Loucy (cell line): ENCODE results near the gene APH1B.

Source experiments
- H2AFZ ChIP-seq: fragments of 200-600 bp; sonication (generic); 2 replicates; pipeline ENCODE4 v1.6.0; 2016; ENCODE audit warnings: antibody characterized with exemption, mild to moderate bottlenecking, low read length, moderate library complexity
- H3F3A ChIP-seq: fragments of 200-600 bp; 2 replicates; pipeline ENCODE4 v1.6.0; 2016; ENCODE audit warnings: antibody characterized with exemption, low read depth, mild to moderate bottlenecking
- H3K27me3 ChIP-seq: fragments of 200-600 bp; sonication (generic); 2 replicates; pipeline ENCODE4 v1.6.1; 2014; ENCODE audit warnings: low read length, mild to moderate bottlenecking; ENCODE audit not compliant: insufficient read depth, poor library complexity, severe bottlenecking
- H3K36me3 ChIP-seq: fragments of 200-600 bp; sonication (generic); 2 replicates; pipeline ENCODE4 v1.6.1; 2016; ENCODE audit warnings: low read length; ENCODE audit not compliant: insufficient read depth
- H3K4me1 ChIP-seq: fragments of 200-600 bp; sonication (generic); 2 replicates; pipeline ENCODE4 v1.5.1; 2014; ENCODE audit warnings: low read length, mild to moderate bottlenecking; ENCODE audit not compliant: insufficient read depth, poor library complexity, severe bottlenecking
- H3K4me2 ChIP-seq: fragments of 200-600 bp; sonication (generic); 2 replicates; pipeline ENCODE4 v1.6.0; 2014; ENCODE audit warnings: antibody characterized with exemption, low read length, low read depth, mild to moderate bottlenecking; ENCODE audit not compliant: poor library complexity, severe bottlenecking
- H3K4me3 ChIP-seq: fragments of 200-600 bp; sonication (generic); 2 replicates; pipeline ENCODE4 v1.5.1; 2014; ENCODE audit warnings: low read length, mild to moderate bottlenecking, mixed read lengths; ENCODE audit not compliant: poor library complexity, severe bottlenecking
- H3K79me2 ChIP-seq: fragments of 200-600 bp; sonication (generic); 2 replicates; pipeline ENCODE4 v1.6.1; 2014; ENCODE audit warnings: low read length; ENCODE audit not compliant: insufficient read depth
- H3K9ac ChIP-seq: fragments of 200-600 bp; sonication (generic); 2 replicates; pipeline ENCODE4 v1.6.0; 2014; ENCODE audit warnings: mild to moderate bottlenecking, low read depth, low read length, moderate library complexity; ENCODE audit not compliant: poor library complexity, severe bottlenecking
- H3K9me2 ChIP-seq: fragments of 200-600 bp; sonication (generic); replicated peaks from 2 replicates; pipeline ENCODE4 v1.6.1; 2016; ENCODE audit warnings: low read depth, low read length, mixed read lengths
- H3K9me3 ChIP-seq: fragments of 200-600 bp; sonication (generic); 2 replicates; pipeline ENCODE4 v1.6.1; 2014; ENCODE audit warnings: mild to moderate bottlenecking, antibody characterized with exemption, low read length, low read depth; ENCODE audit not compliant: insufficient read depth
- H4K20me1 ChIP-seq: fragments of 200-600 bp; sonication (generic); 2 replicates; pipeline ENCODE4 v1.6.0; 2014; ENCODE audit warnings: antibody characterized with exemption, low read length, mild to moderate bottlenecking; ENCODE audit not compliant: insufficient read depth, poor library complexity, severe bottlenecking
- EZH2phosphoT487 ChIP-seq: fragments of 200-600 bp; IDR thresholded peaks from 2 replicates; pipeline ENCODE4 v1.6.1; 2018; ENCODE audit warnings: antibody characterized with exemption, mild to moderate bottlenecking, moderate library complexity, borderline replicate concordance
- TF ChIP-seq, protein P1 (sequence below): fragments of 200-600 bp; sonication (generic); conservative IDR thresholded peaks from 2 replicates; pipeline ENCODE4 v1.5.1; 2014; ENCODE audit warnings: mild to moderate bottlenecking, antibody characterized with exemption, low read length

Gene APH1B

DNA sequence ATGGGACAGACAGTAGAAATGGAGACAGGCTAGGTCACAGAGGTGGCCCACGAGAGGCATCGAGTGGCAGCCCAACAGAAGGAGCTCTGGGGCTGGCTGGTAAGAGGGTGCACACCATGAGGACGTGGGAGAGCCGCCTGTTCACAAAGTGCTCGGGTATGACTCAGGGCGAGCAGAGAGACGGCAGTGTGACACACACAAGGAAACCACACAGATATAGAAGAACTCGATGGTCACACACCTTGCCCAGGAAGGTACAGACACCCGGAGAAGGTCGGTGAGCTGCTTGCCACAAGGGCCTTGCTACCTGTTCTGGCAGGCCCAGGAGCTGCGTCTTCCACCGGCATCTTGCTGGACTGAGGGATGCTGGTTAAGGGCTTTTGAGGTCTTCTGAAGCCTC, 54.1 kb downstream of the APH1B start:
- Histone ChIP-seq H2AFZ (no peak overlapping the region), H3K4me1 (peaks cover 5% of the 10 kb centered on the region), H3K4me3 (no peak overlapping the region), H4K20me1 (no peaks in the 10 kb centered on the region), H3K4me2 (no peak overlapping the region), H3K27me3 (no peaks in the 10 kb centered on the region), H3F3A (no peaks in the 10 kb centered on the region), H3K36me3 (no peaks in the 10 kb centered on the region), H3K9me2 (no peaks in the 10 kb centered on the region), H3K9ac (no peak overlapping the region), H3K79me2 (no peaks in the 10 kb centered on the region), H3K9me3 (no peaks in the 10 kb centered on the region)
- no peak for TF ChIP-seq EZH2phosphoT487
- TF ChIP-seq, protein P1, sequence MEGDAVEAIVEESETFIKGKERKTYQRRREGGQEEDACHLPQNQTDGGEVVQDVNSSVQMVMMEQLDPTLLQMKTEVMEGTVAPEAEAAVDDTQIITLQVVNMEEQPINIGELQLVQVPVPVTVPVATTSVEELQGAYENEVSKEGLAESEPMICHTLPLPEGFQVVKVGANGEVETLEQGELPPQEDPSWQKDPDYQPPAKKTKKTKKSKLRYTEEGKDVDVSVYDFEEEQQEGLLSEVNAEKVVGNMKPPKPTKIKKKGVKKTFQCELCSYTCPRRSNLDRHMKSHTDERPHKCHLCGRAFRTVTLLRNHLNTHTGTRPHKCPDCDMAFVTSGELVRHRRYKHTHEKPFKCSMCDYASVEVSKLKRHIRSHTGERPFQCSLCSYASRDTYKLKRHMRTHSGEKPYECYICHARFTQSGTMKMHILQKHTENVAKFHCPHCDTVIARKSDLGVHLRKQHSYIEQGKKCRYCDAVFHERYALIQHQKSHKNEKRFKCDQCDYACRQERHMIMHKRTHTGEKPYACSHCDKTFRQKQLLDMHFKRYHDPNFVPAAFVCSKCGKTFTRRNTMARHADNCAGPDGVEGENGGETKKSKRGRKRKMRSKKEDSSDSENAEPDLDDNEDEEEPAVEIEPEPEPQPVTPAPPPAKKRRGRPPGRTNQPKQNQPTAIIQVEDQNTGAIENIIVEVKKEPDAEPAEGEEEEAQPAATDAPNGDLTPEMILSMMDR: no peak

DNA sequence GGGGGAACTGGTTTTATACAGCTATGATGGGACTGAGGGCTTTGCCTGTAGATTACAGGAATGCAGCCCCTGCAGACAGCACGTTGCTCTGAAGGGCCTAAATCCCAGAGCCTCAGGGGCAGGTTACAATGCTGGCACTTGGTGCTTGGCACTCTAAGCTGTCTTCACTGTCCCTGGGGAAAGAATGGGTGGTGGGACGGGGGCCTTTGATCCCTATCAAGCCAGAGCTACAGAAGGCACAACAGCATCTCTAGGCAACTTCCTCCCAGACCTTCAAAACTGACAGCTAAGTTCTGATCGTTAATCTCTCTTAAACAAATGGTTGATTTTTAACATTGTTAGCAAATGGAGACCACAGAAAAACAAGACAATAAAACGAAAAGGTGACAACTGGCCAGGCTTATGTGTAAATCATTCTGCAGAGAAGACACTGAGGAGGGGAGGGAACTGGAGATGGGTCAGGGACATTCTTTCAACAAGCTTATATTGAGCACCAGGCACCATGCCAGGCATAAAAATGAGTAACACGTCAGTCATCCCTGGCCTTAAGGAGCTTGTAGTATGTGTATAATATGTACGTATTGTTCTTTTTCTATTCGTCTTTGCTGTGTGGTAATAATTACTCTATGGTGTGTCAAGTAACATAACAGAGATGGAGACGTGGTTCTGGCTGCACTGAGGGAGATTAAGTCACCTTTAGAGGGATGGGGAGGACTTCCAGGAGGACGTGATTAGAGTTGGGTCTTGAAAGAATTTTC, 55.1 kb downstream of the APH1B start:
- peaks cover 5% of the 10 kb centered on the region for H3K4me1 ChIP-seq
- H3K9me3 ChIP-seq: no peaks in the 10 kb centered on the region
- no peaks in the 10 kb centered on the region for H4K20me1 ChIP-seq
- H3K9ac ChIP-seq: no peak overlapping the region
- H3K4me3 ChIP-seq: no peak overlapping the region
- H3K9me2 ChIP-seq: no peaks in the 10 kb centered on the region
- no peaks in the 10 kb centered on the region for H3K79me2 ChIP-seq
- H3K36me3 ChIP-seq: no peaks in the 10 kb centered on the region
- H2AFZ ChIP-seq: no peak overlapping the region; the same call in 1 of the 2 replicates
- H3K4me2 ChIP-seq: no peak overlapping the region
- TF ChIP-seq, protein P1: no peak
- TF ChIP-seq EZH2phosphoT487: no peak
- no peaks in the 10 kb centered on the region for H3F3A ChIP-seq
- H3K27me3 ChIP-seq: no peaks in the 10 kb centered on the region

DNA sequence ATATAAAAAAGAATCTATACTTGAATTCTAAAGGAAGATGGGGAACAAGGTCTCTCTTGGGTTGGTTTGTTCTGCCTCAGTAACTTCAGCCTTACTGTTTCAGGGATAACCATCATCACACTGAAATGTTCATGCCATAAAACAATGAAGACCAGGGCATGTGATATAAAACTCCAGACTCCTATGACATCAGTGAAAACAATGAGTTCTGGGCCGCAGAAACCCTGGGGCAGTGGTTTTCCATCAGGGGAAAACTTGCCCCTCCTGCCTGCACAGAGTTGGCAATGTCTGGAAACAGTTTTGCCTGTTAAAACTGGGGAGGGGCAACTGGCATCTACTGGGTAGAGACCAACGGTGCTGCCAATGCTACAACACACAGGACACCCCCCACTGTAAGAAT, 57.4 kb downstream of the APH1B start:
- TF ChIP-seq, protein P1: no peak
- TF ChIP-seq EZH2phosphoT487: no peak
- no peaks in the 10 kb centered on the region for H4K20me1 ChIP-seq

More for the DNA sequence above, 57.4 kb downstream of the APH1B start:
- H3K4me1 ChIP-seq: peaks cover 5% of the 10 kb centered on the region
- no peak overlapping the region for H3K4me2 ChIP-seq
- no peak overlapping the region for H2AFZ ChIP-seq
- no peaks in the 10 kb centered on the region for H3K27me3 ChIP-seq
- no peaks in the 10 kb centered on the region for H3K79me2 ChIP-seq
- no peak overlapping the region for H3K4me3 ChIP-seq
- H3F3A ChIP-seq: no peaks in the 10 kb centered on the region
- H3K36me3 ChIP-seq: no peaks in the 10 kb centered on the region
- no peaks in the 10 kb centered on the region for H3K9me2 ChIP-seq
- H3K9me3 ChIP-seq: no peaks in the 10 kb centered on the region
- no peak overlapping the region for H3K9ac ChIP-seq
